ENCODE data around the gene PRDM4.
A peak's percentile ranks its signal among the peaks of the same experiment; 100 is the strongest.

Gene PRDM4

GRCh38 chr12:107774349-107775029 is 13.6 kb upstream of the PRDM4 start, which contains the start of gene ASCL4:
ASCL4 (plus strand) TSS chr12:107774704; CDS start chr12:107775219, 515 bp downstream.
- in situ Hi-C loops (cut with HindIII; ENCODE audit: low sequenced_read_pairs): no loop called here
- TF ChIP-seq CTCF (IDR thresholded peaks at IDR 0.05; ENCODE audit: low read depth, low read length, missing control alignments): no peak
- no peak for DNase-seq (ENCODE audit: low read depth)
- H3K4me3 ChIP-seq (ENCODE audit: low read depth, low read length): no peak within 1 kb of the TSS

GRCh38 chr12:107767466-107767865 is 6.5 kb upstream of the PRDM4 start:
- no peak overlapping the region for H3K4me3 ChIP-seq (ENCODE audit: low read depth, low read length)
- no peak for TF ChIP-seq CTCF (IDR thresholded peaks at IDR 0.05; ENCODE audit: low read depth, low read length, missing control alignments)
- DNase-seq (ENCODE audit: low read depth): no peak
- in situ Hi-C loops (cut with HindIII; ENCODE audit: low sequenced_read_pairs): no loop called here

GRCh38 chr12:107765316-107765715 is 4.4 kb upstream of the PRDM4 start:
- H3K4me3 ChIP-seq (ENCODE audit: low read depth, low read length): no peak overlapping the region
- in situ Hi-C loops (cut with HindIII; ENCODE audit: low sequenced_read_pairs): no loop called here
- no peak for TF ChIP-seq CTCF (IDR thresholded peaks at IDR 0.05; ENCODE audit: low read depth, low read length, missing control alignments)
- DNase-seq (ENCODE audit: low read depth): no peak

- in situ Hi-C loops (cut with HindIII; ENCODE audit: low sequenced_read_pairs): no loop called here
- no peak for DNase-seq (ENCODE audit: low read depth)
Observed at GRCh38 chr12:107764626-107765025, 3.7 kb upstream of the PRDM4 start.

GRCh38 chr12:107762874-107763273 is 1.9 kb upstream of the PRDM4 start:
- TF ChIP-seq CTCF (IDR thresholded peaks at IDR 0.05; ENCODE audit: low read depth, low read length, missing control alignments): no peak
- no peak for DNase-seq (ENCODE audit: low read depth)
- no peak overlapping the region for H3K4me3 ChIP-seq (ENCODE audit: low read depth, low read length)
- in situ Hi-C loops (cut with HindIII; ENCODE audit: low sequenced_read_pairs): no loop called here

More at GRCh38 chr12:107764626-107765025, 3.7 kb upstream of the PRDM4 start:
- no peak for TF ChIP-seq CTCF (IDR thresholded peaks at IDR 0.05; ENCODE audit: low read depth, low read length, missing control alignments)
- no peak overlapping the region for H3K4me3 ChIP-seq (ENCODE audit: low read depth, low read length)

- no peak for DNase-seq (ENCODE audit: low read depth)
- in situ Hi-C loops (cut with HindIII; ENCODE audit: low sequenced_read_pairs): no loop called here
- peak overlapping the region; percentile 65 for H3K4me3 ChIP-seq (ENCODE audit: low read depth, low read length)
- no peak for TF ChIP-seq CTCF (IDR thresholded peaks at IDR 0.05; ENCODE audit: low read depth, low read length, missing control alignments)
Observed at GRCh38 chr12:107761502-107761904, 566 bp upstream of the PRDM4 start.
